GM10266 (cell line): Measurements from ENCODE around the gene ULBP2.
"Not testable (repeated sequence)": the region's sequence is repeated elsewhere in the genome, so short reads cannot be mapped to it uniquely, and the experiment has no call there.

Experiments
- DNase-seq: peaks from one replicate; pipeline ENCODE4 v3.0.0; 2012; ENCODE audit errors: extremely low spot score
- CTCF ChIP-seq: IDR thresholded peaks from 2 replicates; pipeline ENCODE4 v1.5.1; 2012; ENCODE audit warnings: mild to moderate bottlenecking, low read depth; ENCODE audit not compliant: control insufficient read depth, insufficient read depth; ENCODE audit errors: missing control alignments

Gene ULBP2

DNA sequence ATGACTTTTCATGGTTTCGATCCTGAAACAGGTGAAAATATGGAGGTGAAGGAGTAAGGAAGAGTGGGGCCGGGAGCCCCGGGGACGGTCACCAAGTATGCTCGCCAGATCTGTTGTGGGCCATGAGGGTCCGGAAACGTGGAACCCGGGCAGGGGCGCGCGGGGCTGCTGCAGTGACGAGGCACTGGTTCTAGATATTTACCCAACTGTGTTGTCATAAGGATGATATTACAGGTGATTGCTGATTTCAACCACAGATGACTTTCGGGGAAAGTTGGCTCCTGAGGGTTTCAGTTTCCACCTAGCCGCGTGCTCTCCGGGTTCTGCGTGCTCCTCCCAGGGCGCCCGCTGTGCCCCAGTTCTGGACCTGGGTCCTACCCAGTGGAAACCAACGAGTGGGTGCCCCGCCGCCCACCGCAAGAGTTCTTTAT lies 31.1 kb upstream of the ULBP2 start:
- no peak for DNase-seq
- no peak for TF ChIP-seq CTCF

DNA sequence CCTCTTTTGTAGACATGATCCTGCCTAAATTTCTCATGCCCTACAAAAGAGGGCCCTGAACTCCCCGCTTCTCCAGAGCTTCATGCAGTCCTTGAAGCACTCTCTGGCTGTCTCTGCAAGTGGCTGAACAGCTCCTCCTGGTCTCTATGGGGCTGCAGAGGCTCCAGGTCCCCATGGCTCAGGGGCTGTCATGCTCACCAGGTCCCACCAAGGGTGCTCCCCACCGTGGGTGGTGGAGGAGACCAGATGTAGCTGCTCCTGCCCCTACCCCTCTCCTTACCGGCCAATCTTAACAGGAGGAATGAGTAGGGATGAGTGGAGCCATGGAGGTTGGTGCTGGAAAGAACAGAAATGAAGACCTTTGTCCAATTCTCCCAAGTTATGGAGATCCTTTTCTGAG lies 29.1 kb upstream of the ULBP2 start:
- DNase-seq = not testable (repeated sequence)

DNA sequence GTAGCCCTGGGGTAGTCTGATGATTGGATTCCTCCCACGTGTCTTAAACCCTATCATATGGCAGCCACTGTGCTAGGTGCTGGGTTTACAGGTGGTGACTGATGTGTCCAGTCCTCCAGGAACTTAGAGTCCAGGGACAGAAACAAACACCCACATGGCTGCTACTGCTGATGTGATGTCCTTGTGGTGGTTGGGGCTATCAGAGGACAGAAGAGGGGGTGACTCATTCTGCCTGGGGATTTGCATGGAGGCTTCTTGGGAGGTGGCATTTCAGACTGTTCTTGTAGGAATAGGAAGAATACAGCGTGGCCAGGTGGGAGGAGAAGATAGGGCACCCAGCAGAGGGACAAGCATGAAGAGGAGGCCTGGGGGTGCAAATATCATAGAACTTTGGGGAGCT lies 28.7 kb upstream of the ULBP2 start:
- no peak for DNase-seq
- no peak for TF ChIP-seq CTCF

DNA sequence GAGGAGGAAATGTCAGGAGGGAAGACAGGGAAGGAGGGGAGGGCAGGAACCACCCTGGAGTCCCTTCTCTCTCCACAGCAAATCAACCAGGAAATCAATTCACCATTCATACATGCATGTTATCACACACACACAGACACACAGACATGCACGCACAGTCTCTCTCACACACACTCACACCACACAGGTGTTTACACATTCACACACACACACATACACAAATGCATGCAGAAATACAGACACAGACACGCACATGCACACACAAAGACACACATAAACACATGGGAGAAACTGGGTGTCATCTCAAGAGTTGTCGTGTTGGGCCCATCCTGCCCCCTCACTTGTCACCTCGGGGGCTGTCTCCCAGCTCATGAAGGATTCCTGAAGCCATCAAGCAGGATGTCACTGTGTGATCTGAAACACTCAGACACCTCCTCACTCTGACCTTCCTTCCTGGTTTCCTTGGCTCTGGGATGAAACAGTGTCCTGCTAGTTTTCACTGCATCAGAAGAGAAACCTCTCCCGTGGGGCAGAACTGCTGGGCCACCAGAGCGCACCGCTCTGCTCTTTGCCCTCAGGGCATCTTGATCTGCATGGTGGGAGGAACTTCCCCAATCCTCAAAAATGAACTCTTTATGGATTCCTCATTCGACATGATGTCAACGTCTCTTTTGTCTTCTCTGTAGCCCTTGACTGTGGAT lies 28.1 kb upstream of the ULBP2 start:
- DNase-seq = no peak
- TF ChIP-seq CTCF = no peak

- no peak for DNase-seq
- TF ChIP-seq CTCF = no peak
Observed at GRCh38 chr6:149915970-149916865, 25.6 kb upstream of the ULBP2 start.

- no peak for TF ChIP-seq CTCF
- DNase-seq = no peak
Observed at GRCh38 chr6:149917679-149918078, 24.1 kb upstream of the ULBP2 start.

DNA sequence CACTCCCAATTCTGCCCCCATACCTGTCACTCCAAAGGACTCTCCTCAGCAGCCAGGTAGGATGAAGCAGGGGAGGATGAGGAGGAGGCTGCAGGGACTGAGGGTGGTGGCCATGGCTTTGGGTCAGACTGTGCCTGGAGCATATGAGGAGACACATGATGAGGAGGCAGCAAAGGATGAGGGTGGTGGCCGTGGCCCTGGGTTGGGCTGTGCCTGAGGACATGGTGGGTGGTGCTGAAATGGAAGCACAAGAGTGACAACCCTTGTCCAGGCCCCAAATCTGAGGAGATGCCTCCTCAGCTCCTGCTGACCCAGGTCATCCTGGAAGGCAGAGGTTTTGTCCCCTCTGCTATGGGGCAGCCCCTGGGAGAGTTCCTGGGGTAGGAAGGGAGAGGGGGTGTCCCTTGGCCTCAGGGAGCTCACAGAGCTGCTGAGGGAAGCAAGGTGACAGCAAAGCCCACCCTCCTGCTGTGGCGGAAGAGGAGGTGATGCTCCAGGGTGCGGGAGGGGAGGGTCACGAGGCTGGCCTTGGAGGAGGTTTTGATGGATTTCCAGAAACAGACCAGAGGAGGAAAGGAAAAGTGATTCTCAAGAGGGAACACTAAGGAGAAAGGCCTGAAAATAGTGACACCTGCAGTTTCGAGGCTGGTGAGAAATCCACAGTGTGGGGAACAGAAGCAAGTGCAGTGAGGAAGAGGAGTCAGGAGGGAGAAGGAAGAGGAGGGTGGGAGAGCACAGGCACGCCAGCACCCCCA lies 23.5 kb upstream of the ULBP2 start:
- no peak for TF ChIP-seq CTCF
- DNase-seq = no peak

DNA sequence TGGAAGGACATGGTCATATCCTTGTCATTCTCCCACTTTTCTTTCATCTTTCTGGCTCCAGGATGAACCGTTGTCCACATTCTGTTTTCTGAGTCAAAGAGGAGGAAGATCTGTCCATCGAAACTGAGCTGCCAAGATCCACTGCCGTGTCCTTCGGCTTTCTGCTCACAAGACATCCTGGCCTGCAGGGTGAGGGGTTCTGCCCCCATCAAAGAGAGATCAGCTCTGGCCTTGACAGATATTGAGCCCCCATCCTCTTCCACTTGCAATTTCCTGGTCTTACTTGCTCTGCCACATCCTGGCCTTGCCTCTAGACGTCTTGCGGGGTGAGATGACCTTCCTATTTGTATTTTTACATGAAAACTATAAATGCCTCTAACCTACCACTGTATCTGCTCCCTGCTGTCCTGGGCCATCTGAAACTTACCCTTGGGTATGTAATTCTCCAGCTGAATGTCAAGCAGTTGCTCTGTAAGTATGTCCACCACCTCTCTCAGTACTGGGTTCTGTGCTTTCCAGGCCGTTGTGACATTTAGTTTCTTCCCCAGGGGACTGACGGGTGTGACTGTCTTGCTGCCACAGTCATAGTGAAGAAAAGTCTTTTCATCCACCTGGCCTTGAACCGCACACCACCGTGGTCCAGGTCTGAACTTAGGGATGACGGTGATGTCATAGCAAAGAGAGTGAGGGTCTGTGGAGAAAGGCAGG lies 22.5 kb upstream of the ULBP2 start:
- DNase-seq = not testable (repeated sequence)
